Keratinocyte (primary cell): Measurements from ENCODE around the gene NAV3. TPM values are rescaled to one million over a fixed set of nuclear protein-coding genes. Genes with fewer than 3 reads are reported as not detected.

ENCODE experiments used
- DNase-seq: peaks from one replicate; pipeline ENCODE4 v3.0.0-alpha.2; 2011; ENCODE audit warnings: low read depth, missing footprints, low spot score
- FAIRE-seq: peaks from 2 replicates; lab custom pipeline; 2011; peaks lifted over from hg19 to GRCh38; lab: Jason Lieb, UNC
- H2AFZ ChIP-seq: 2 replicates; pipeline ENCODE4 v1.6.0; 2012; ENCODE audit warnings: low read length, control low read depth, inconsistent platforms; ENCODE audit not compliant: control insufficient read depth
- H3K27ac ChIP-seq: 2 replicates; pipeline ENCODE4 v1.5.1; 2011; ENCODE audit warnings: low read length; ENCODE audit not compliant: control insufficient read depth, insufficient read depth
- H3K27me3 ChIP-seq: 3 replicates; pipeline ENCODE4 v1.6.0; 2011; ENCODE audit warnings: low read length; ENCODE audit not compliant: control insufficient read depth, insufficient read depth; ENCODE audit errors: extremely low read depth
- H3K36me3 ChIP-seq, 2 experiments: 2 replicates in 1 of 2; 3 replicates in 1 of 2; pipeline ENCODE4 v1.5.1; 2011; ENCODE audit warnings: low read length in 2 of 2, mild to moderate bottlenecking in 1 of 2; ENCODE audit not compliant: control insufficient read depth in 2 of 2, insufficient read depth in 2 of 2; ENCODE audit errors: extremely low read depth in 1 of 2
- H3K4me1 ChIP-seq: 3 replicates; pipeline ENCODE4 v1.5.1; 2011; ENCODE audit warnings: low read length; ENCODE audit not compliant: control insufficient read depth, insufficient read depth; ENCODE audit errors: extremely low read depth
- H3K4me2 ChIP-seq: 3 replicates; pipeline ENCODE4 v1.6.0; 2011; ENCODE audit warnings: low read depth, low read length; ENCODE audit not compliant: control insufficient read depth, insufficient read depth; ENCODE audit errors: extremely low read depth
- H3K4me3 ChIP-seq, 3 experiments: fragments of 200-600 bp in 1 of 3; sonication (generic) in 1 of 3; 2 replicates in 2 of 3; 3 replicates in 1 of 3; pipeline ENCODE4 v1.5.1; 2011 to 2016; ENCODE audit warnings: low read length in 3 of 3, mild to moderate bottlenecking in 3 of 3, control low read depth in 2 of 3, inconsistent platforms in 1 of 3, low read depth in 1 of 3, mixed read lengths in 1 of 3, mixed run types in 1 of 3, moderate library complexity in 1 of 3; ENCODE audit not compliant: control insufficient read depth in 2 of 3, insufficient read depth in 2 of 3; ENCODE audit errors: extremely low read depth in 1 of 3
- H3K79me2 ChIP-seq: 2 replicates; pipeline ENCODE4 v1.6.0; 2012; ENCODE audit warnings: low read length; ENCODE audit not compliant: control insufficient read depth, insufficient read depth
- H3K9ac ChIP-seq: 3 replicates; pipeline ENCODE4 v1.6.0; 2011; ENCODE audit warnings: low read length; ENCODE audit not compliant: control insufficient read depth, insufficient read depth; ENCODE audit errors: extremely low read depth
- H3K9me1 ChIP-seq: 3 replicates; pipeline ENCODE4 v1.6.0; 2011; ENCODE audit warnings: low read length; ENCODE audit not compliant: control insufficient read depth, insufficient read depth; ENCODE audit errors: extremely low read depth
- H3K9me3 ChIP-seq: 2 replicates; pipeline ENCODE4 v1.5.1; 2012; ENCODE audit warnings: low read depth, low read length; ENCODE audit not compliant: control insufficient read depth
- H4K20me1 ChIP-seq: 3 replicates; pipeline ENCODE4 v1.6.0; 2011; ENCODE audit warnings: low read length; ENCODE audit not compliant: control insufficient read depth, insufficient read depth; ENCODE audit errors: extremely low read depth
- EZH2 ChIP-seq: IDR thresholded peaks from one replicate; pipeline ENCODE4 v1.6.1; 2012; ENCODE audit warnings: inconsistent platforms, mild to moderate bottlenecking, low read length, moderate library complexity
- dilution Hi-C: fragments of 300-500 bp; cut with MboI; formaldehyde crosslinking; loops from one replicate; pipeline ENCODE4 v1.7.0; 2020; ENCODE audit warnings: low sequenced_read_pairs; ENCODE audit not compliant: extremely low pct_ligation_motif_present
- polyA plus RNA-seq, 5 experiments: library from polyadenylated mRNA; depleted of rRNA in 3 of 5; stranded (reverse) in 3 of 5; stranded (forward) in 1 of 5; unstranded in 1 of 5; fragments of >200 nt; gene quantifications; 1 replicate in 1 of 5; 2 replicates in 3 of 5; 3 replicates in 1 of 5; pipeline versions ENCODE4 v1.2.1 to v1.2.3, GENCODE V29; 2011 to 2012; ENCODE audit warnings: missing spikeins in 2 of 5, low read depth in 1 of 5, low replicate concordance in 1 of 5
- TF ChIP-seq, protein P1 (sequence below), 3 experiments: IDR thresholded peaks in 1 of 3; conservative IDR thresholded peaks in 1 of 3; optimal IDR thresholded peaks in 1 of 3; 2 replicates in 2 of 3; 3 replicates in 1 of 3; pipeline versions ENCODE3 to v1.5.1; 2011; ENCODE audit warnings: low read length in 3 of 3, mild to moderate bottlenecking in 3 of 3, moderate library complexity in 2 of 3, control low read depth in 1 of 3, inconsistent platforms in 1 of 3; ENCODE audit not compliant: insufficient read depth in 2 of 3; ENCODE audit errors: extremely low read depth in 1 of 3

The NAV3 gene
- polyA plus RNA-seq, 1 donor (not counting 4 experiments of a cell fraction or from before 2014, with no cell fraction given), result 22.6 TPM

DNA sequence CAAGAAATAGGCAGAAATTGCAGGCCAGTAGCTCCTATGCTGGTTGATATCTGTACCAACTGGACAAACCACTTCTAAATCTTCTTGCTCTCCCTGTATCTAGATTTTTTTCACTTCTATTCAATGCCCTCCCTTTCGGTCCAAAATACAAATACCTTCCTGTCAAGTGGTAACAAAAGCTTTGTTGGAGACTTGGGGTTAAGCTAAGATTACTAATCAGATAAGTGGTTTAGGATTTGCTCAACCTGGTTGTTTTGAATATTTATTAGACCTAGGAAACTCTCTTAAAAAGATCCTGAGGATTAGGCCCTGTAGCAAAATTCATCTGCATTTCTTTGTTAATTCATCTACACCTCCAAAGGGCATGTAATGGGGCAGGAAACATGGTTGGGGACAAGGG lies 410.1 kb downstream of the NAV3 start:
- H3K9ac ChIP-seq, result no peak overlapping the region
- DNase-seq, result no peak
- H3K27me3 ChIP-seq, result no peaks in the 10 kb centered on the region
- H3K4me1 ChIP-seq, result no peaks in the 10 kb centered on the region
- H3K27ac ChIP-seq, result no peak overlapping the region
- no peak for FAIRE-seq
- TF ChIP-seq, protein P1, sequence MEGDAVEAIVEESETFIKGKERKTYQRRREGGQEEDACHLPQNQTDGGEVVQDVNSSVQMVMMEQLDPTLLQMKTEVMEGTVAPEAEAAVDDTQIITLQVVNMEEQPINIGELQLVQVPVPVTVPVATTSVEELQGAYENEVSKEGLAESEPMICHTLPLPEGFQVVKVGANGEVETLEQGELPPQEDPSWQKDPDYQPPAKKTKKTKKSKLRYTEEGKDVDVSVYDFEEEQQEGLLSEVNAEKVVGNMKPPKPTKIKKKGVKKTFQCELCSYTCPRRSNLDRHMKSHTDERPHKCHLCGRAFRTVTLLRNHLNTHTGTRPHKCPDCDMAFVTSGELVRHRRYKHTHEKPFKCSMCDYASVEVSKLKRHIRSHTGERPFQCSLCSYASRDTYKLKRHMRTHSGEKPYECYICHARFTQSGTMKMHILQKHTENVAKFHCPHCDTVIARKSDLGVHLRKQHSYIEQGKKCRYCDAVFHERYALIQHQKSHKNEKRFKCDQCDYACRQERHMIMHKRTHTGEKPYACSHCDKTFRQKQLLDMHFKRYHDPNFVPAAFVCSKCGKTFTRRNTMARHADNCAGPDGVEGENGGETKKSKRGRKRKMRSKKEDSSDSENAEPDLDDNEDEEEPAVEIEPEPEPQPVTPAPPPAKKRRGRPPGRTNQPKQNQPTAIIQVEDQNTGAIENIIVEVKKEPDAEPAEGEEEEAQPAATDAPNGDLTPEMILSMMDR (optimal IDR thresholded peaks at IDR 0.05 in 1 of 3, IDR thresholded peaks at IDR 0.05 in 1 of 3, conservative IDR thresholded peaks at IDR 0.05 in 1 of 3; ENCODE audit: extremely low read depth in 1 of 3, insufficient read depth in 2 of 3, low read length in 3 of 3), result no peak
- no peak for TF ChIP-seq EZH2
- no peaks in the 10 kb centered on the region for H4K20me1 ChIP-seq
- no peaks in the 10 kb centered on the region for H3K9me3 ChIP-seq
- H3K36me3 ChIP-seq, result no peaks in the 10 kb centered on the region
- no peak overlapping the region for H3K4me2 ChIP-seq
- dilution Hi-C loops, result no loop called here
- H3K79me2 ChIP-seq, result no peaks in the 10 kb centered on the region
- H3K4me3 ChIP-seq, result no peak overlapping the region
- H2AFZ ChIP-seq, result no peak overlapping the region
- no peaks in the 10 kb centered on the region for H3K9me1 ChIP-seq

DNA sequence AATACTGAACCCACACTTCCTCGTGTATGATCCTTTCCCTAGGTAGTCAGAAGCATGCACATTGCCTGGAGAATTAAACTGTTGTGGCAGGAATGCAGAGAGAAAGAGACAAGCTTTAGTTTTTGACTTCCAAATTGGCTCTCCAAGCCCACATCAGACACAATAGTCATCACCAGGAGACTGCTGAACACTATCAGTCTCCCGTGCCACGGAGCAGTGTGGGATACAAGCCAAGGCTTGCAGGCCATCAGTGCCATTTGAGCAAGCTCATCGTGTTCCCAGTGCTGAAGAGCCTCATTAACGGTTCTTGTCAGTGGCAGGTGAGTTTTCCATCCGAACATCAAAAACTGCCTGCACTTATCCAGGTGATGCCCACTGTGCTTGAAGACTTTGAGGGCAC lies 410.8 kb downstream of the NAV3 start:
- H4K20me1 ChIP-seq, result no peaks in the 10 kb centered on the region
- H3K36me3 ChIP-seq, result no peaks in the 10 kb centered on the region
- no peaks in the 10 kb centered on the region for H3K9me3 ChIP-seq
- no peaks in the 10 kb centered on the region for H3K4me1 ChIP-seq
- H3K4me2 ChIP-seq, result no peak overlapping the region
- H3K9ac ChIP-seq, result no peak overlapping the region
- TF ChIP-seq EZH2, result no peak
- TF ChIP-seq, protein P1 (optimal IDR thresholded peaks at IDR 0.05 in 1 of 3, IDR thresholded peaks at IDR 0.05 in 1 of 3, conservative IDR thresholded peaks at IDR 0.05 in 1 of 3; ENCODE audit: extremely low read depth in 1 of 3, insufficient read depth in 2 of 3, low read length in 3 of 3), result no peak
- no peak for FAIRE-seq
- no peaks in the 10 kb centered on the region for H3K79me2 ChIP-seq
- H3K4me3 ChIP-seq, result no peak overlapping the region
- no peaks in the 10 kb centered on the region for H3K27me3 ChIP-seq
- DNase-seq, result no peak
- no peaks in the 10 kb centered on the region for H3K9me1 ChIP-seq
- dilution Hi-C loops, result no loop called here
- H3K27ac ChIP-seq, result no peak overlapping the region
- no peak overlapping the region for H2AFZ ChIP-seq
